HG03095 (cell line): Measurements from ENCODE around the gene AQR.
"Not testable (repeated sequence)": the region's sequence is repeated elsewhere in the genome, so short reads cannot be mapped to it uniquely, and the experiment has no call there.

Experiments used
- ATAC-seq: cut with Tn5 transposase; IDR thresholded peaks from one replicate; pipeline ENCODE4 v1.9.1; 2021; ENCODE audit warnings: moderate library complexity; ENCODE audit not compliant: unreplicated experiment

Gene AQR

GRCh38 chr15:34969340-34970097 lies at the start of gene AQR:
Gene AQR, minus strand, starts transcription at chr15:34969742. Its CDS starts 129 bp downstream, at chr15:34969613.
- ATAC-seq = peak; percentile 96

DNA sequence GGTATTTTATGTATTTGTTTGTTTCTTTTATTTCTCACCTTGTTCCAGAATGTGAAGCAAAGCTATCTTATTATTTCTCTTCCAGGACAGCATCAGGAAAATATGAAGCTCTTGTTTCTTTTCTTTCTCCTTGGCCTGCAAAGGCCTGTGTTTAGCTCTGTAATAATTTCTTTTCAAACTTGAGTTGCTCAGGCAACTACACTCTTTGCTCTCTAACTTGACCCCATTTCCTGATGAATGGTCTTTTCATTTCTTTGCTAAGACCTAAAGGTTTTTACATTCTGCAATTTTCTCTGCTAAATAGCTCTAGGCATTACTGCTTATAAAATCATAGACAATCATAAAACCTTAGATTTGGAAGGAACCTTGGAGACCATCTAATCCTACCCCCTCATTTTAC lies 44.7 kb upstream of the AQR start:
- ATAC-seq = no peak

DNA sequence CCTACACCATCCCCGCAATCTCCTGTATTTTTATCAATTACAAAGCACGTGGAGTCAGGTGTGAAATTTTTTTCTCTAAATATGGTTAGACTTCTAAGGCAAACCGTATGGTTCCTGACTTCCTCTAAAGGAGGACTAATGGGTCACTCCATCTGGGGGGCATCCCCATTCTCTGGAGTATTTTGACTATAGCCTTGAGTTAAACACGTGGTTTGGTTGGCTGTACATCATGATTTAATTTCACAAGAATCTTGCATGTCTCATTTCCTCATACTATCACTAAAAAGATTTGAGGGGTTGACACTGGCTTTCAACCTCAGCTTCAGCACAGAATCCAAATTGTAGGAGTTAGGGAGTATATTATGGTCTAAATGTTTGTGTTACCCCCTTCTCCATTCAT lies 43.8 kb upstream of the AQR start:
- no peak for ATAC-seq

DNA sequence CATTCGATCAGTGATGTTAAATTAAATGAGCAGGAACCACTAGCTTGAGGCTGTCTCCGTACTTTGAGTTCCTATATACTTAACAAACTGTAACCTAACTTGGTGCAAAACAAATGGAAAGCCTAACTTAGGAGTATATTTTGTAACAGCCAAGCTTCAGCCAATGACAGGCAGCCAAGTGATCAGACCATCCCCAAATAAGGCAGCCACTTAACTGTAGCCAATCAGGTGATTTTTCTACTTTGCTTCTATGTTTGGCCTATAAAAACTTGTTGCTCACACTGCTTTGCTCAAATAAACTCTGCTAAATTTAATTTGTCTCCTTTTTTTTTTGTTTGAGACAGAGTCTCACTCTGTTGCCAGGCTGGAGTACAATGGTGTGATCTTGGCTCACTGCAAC lies 37.9 kb upstream of the AQR start:
- ATAC-seq = no peak

DNA sequence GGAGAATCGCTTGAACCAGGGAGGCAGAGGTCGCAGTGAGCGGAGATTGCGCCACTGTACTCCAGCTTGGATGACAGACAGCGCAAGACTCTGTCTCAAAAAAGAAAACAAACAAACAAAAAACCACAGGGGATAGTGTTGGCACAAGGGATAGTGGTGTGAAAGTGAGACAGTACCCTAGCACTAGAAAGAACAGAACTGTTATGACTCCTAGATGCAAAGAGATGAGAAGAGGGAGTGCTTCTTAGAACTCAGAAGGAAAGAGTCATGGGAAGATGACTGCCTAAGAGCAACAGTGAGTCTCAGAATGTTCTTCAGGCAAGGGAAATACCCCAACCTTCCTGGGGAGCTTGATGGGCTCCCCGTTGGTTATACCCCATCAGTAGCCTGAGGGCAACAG lies 36.4 kb upstream of the AQR start:
- no peak for ATAC-seq

GRCh38 chr15:35003928-35004327 lies 34.4 kb upstream of the AQR start:
- no peak for ATAC-seq

- no peak for ATAC-seq
These were observed 31.0 kb upstream of the AQR start for GRCh38 chr15:35000511-35000910.

DNA sequence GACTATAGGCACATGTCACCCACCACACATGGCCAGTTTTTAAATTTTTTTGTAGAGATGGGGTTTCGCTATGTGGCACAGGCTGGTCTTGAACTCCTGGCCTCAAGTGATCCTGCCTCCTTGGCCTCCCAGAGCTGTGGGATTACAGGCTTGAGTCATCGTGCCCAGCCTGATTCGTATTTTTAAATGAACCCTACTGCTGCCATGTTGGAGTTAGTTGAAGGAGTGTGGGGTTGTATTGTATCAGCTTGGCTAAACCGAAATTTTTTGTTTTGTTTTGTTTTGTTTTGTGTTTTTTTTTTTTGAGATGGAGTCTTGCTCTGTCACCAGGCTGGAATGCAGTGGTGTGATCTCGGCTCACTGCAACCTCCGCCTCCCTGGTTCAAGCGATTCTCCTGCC lies 30.4 kb upstream of the AQR start:
- no peak for ATAC-seq

DNA sequence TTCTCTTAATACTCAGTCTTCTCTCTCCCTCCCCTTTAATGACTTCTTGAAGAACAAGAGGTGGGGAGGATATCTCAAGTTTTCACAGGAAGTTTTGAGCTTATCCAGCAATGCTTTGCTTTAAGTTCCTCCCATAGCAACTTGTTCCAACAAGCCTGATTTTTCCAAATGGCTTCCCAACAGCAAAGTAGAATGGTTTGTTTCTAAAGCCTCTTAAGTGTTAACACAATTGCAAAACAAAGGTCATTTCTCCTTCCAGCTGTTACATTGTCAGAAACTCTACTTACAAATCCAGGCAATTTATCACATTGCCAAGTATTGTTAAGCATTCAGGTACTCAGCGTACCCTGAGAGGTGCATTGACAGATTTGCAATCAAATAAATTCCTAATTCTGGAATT lies 25.4 kb upstream of the AQR start:
- no peak for ATAC-seq

DNA sequence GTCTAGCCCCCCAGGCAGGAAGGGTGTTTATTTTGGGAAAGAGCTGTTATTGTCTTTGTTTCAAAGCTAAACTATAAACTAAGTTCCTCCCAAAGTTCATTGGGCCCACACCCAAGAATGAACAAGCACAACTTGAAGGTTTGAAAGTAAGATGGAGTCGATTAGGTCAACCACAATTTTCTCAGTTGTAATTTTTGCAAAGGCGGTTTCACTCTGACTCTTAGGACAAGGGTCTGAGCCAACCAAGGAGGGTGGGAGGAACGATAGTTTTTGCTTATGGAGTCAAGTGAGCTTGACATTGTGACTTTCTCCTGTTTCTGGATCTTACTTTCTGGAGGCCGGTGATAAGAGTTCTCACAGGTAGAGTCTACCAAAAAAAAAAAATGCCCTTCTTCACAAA lies 24.3 kb upstream of the AQR start:
- peak; percentile 93 for ATAC-seq

DNA sequence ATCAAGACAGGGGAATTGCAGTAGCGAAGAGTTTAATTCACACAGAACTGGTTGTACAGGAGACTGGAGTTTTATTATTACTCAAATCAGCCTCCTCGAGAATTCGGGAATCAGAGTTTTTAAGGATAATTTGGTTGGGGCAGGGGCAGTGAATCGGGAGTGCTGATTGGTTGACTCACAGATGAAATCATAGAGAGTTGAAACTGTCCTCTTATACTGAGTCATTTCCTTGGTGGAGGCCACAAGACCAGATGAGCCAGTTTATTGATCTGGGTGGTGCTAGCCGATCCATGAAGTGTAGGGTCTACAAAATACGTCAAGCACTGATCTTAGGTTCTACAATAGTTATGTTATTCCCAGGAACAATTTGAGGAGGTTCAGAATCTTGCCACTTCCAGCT lies 23.9 kb upstream of the AQR start:
- ATAC-seq = no peak

GRCh38 chr15:34988027-34988902 lies 18.7 kb upstream of the AQR start, which contains the start of gene ZNF770:
Gene ZNF770, minus strand, starts transcription at chr15:34988287. Its CDS starts 4,853 bp downstream, at chr15:34983434.
- peak; percentile 67 for ATAC-seq

DNA sequence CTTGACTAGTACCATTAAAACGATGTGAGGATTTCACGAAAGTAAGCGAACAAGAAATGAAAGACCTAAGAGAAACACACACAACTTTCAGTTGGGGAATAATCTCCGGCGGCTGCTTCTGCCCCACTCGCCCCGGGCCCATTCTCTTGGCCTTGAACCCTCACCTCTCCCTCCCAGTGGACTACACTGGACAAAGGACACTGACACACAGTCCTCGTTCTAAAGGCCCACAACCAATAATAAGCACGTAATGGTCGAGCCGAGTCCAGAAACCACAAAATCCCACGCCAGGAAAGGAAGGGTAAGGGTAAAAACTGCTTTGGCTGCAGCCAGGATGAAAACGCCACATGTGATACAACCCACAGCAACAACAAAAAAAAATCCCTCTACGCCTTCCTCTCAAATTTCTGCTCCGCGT lies 18.1 kb upstream of the AQR start:
- peak; percentile 15 for ATAC-seq

DNA sequence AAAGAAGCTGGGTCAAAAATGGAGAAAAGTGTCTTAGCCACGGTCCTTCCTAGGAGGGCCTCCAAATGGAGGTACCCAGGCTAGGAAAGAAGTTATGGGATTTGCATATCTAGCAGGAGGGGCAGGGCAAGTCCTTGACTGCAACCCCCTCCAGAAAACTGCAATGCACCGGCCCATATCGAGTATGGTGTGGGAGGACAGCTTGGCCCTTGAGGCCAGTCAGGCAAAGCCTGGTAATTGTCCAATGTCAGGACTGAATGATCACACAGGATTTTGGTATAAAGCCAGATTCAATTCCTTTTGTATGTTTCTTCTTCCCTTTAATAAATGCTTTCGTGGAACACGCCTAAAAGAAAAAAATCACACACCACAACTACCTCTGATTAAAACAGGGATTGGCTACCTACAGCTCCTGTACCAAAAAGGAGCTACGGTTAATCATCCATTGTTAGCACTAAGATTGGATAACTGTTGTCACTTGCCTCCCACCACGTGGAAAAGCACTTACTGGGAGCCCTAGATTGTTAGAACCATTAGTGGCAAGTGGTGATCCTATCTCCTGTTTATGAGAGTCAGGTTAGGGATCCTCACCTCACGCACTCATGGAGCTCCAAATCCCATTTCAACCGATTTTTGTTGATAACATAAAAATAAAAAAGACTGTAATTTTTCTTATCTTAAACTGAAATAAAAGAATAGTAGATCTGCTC lies 17.4 kb upstream of the AQR start:
- no peak for ATAC-seq

DNA sequence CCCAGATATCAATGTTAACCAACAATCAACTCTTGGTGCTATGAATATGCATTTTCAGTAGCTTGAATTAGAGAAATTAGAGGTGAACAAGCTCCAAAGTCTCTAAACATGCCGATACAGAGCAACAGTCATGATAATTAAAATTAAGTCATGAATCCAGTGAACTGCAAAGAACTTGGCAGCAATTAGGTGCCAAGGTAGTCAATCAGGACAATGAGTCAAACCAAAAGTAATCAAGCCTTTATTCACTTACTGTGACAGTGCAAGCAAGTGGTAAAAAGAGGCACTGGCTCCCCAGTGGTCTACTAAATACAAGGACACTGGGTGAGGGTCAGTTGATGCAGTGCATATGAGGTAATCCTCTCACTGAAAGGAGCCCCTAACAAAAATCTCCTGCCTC lies 16.8 kb upstream of the AQR start:
- no peak for ATAC-seq

DNA sequence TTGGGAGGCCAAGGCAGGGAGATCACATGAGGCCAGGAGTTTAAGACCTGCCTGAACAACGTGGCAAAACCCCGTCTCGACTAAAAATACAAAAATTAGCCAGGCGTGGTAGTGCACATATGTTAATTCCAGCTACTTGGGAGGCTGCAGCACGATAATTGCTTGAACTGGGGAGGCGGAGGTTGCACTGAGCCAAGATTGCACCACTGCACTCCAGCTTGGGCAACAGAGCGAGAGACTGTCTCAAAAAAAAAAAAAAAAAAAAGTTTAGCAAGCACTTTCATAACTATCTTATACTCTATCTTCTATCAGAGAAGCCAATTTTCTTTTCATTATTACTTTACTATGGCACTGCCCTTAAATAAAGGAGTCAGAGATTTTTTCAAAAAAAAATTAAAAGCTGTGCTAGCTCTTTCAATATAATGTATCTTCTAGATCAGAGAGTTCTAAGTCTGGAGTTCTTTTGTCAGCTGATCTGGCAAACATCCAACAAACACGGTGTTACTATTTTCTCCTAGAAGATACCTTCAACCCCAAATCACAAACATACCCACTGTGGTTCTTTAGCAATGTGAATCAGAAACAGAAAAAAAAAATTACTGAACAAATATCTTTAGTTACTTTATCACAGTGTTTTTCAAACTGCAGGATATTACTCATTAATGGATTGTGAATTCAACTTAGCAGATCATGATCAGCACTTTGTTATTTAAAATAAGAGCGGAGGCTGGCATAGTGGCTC lies 15.5 kb upstream of the AQR start:
- ATAC-seq = no peak

DNA sequence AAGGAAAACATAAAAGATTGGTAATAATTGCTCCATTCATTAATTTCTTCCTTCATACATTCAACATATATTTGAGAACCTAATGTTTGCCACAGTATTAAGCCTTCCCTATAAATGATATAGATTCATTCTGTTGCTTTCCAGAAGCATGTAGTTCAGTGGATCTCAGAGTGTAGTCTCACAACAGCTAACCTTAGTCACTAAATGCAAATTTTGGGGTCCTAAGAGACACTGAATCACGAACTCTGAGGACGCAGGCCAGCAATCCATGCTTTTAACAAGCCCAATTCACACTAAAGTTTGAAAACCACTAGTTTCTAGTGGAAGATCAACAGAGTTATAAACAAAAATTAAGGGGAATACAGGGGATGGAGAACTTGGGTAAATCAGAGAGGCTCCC lies 7.2 kb upstream of the AQR start:
- ATAC-seq = no peak

DNA sequence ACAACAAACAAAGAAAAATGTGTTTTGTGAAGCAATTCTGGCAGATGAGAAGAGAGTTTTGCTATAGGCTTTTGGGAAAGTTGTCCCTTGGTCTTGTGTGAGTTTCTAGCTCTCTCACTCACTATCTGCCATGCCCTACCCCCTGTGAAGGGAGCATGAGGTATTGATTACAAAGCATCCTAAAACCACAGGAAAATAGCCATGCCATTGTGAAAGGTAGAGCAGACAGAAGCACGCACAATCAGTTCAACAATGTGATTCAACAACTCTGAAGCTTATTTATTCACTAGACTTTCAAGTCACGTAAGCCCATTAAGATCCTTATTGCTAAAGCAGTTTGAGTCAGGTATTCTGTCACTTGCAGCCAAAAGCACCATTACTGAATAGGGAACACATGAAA lies 6.5 kb upstream of the AQR start:
- ATAC-seq = no peak

DNA sequence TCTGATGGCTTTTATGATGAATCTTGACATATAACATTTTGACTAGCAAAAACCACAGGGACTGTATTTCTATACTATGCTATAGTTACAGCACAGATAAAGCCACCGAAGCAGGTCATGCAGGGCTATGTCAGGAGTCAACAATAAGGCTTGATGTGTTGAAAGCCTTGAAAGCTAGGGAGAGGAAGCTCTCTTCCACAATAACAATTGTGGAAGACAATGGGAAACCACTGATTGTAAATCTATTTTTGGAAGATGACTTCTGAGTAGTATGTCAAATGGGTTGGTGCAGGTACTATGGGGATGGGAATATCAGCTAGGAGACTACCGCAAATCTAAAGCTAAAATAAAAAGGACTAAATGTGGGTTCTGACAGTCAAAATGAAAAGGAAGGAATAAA lies 4.0 kb upstream of the AQR start:
- ATAC-seq = no peak

GRCh38 chr15:34970098-34970643 lies 629 bp upstream of the AQR start:
- not testable (repeated sequence) for ATAC-seq

DNA sequence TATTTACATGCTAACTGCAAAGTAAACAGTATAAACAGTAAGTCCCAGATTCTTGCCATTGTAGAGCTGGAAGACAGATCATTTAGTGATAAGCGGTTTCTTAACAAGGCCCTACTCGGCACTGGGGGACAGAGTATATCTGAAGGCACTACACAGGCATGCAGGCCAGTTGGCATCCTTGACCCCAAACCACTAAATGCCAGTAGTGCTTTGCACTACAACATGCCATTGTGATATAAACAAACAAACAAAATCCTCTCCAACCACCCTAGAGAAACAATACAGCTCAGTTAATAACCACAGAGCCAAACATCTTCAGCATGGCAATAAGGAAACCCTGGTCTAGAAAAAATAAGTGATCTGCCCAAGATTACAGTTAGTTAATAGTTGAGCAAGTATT lies 5.3 kb downstream of the AQR start:
- no peak for ATAC-seq
